NCI-H460 (cell line): Measurements from ENCODE around the gene CASP7. TPM values are rescaled to one million over a fixed set of nuclear protein-coding genes. Genes with fewer than 3 reads are reported as not detected.
A peak's percentile ranks its signal among the peaks of the same experiment; 100 is the strongest.

ENCODE experiments used
- DNase-seq: peaks from one replicate; pipeline ENCODE4 v3.0.0-alpha.2; 2016; ENCODE audit warnings: low read depth; ENCODE audit errors: extremely low read depth
- total RNA-seq: library from RNA; depleted of rRNA; stranded (reverse); fragments of >200 nt; shearing (Covaris generic); gene quantifications from 2 replicates; pipeline ENCODE4 v1.2.3, GENCODE V29; 2014

The CASP7 gene
- total RNA-seq, 1 experiment from 2014 or later: 121 TPM

GRCh38 chr10:113665806-113666354 is 13.8 kb upstream of the CASP7 start:
- peak; percentile 91 for DNase-seq

GRCh38 chr10:113666682-113667252 is 12.9 kb upstream of the CASP7 start:
- no peak for DNase-seq

GRCh38 chr10:113680190-113681111 is 739 bp downstream of the CASP7 start:
- peak; percentile 36 for DNase-seq

GRCh38 chr10:113681533-113682470 is 2.1 kb downstream of the CASP7 start:
- DNase-seq: no peak

GRCh38 chr10:113683300-113683699 is 3.6 kb downstream of the CASP7 start:
- no peak for DNase-seq

- no peak for DNase-seq
Measured at GRCh38 chr10:113686028-113686427, 6.3 kb downstream of the CASP7 start.

GRCh38 chr10:113687037-113687436 is 7.3 kb downstream of the CASP7 start:
- DNase-seq: no peak

- DNase-seq: no peak
Measured at GRCh38 chr10:113689057-113689456, 9.3 kb downstream of the CASP7 start.

GRCh38 chr10:113689574-113689973 is 9.9 kb downstream of the CASP7 start:
- no peak for DNase-seq

GRCh38 chr10:113690749-113691148 is 11.0 kb downstream of the CASP7 start:
- no peak for DNase-seq

- DNase-seq: no peak
Measured at GRCh38 chr10:113691381-113691780, 11.7 kb downstream of the CASP7 start.

- DNase-seq: no peak
Measured at GRCh38 chr10:113692271-113692670, 12.6 kb downstream of the CASP7 start.

GRCh38 chr10:113693348-113693747 is 13.6 kb downstream of the CASP7 start:
- DNase-seq: no peak

GRCh38 chr10:113695691-113696090 is 16.0 kb downstream of the CASP7 start:
- DNase-seq: no peak

GRCh38 chr10:113697595-113697994 is 17.9 kb downstream of the CASP7 start:
- DNase-seq: no peak

GRCh38 chr10:113704637-113705343 is 25.1 kb downstream of the CASP7 start:
- peak; percentile 45 for DNase-seq

GRCh38 chr10:113705344-113705652 is 25.6 kb downstream of the CASP7 start:
- no peak for DNase-seq

- DNase-seq: no peak
Measured at GRCh38 chr10:113706623-113707022, 26.9 kb downstream of the CASP7 start.

- no peak for DNase-seq
Measured at GRCh38 chr10:113708640-113709039, 28.9 kb downstream of the CASP7 start.

GRCh38 chr10:113709221-113709838 is 29.6 kb downstream of the CASP7 start:
- no peak for DNase-seq
